DOHH2 (cell line): Measurements from ENCODE around the gene ARHGAP4.

ENCODE experiments used
- EZH2phosphoT487 ChIP-seq: fragments of 200-600 bp; sonication (generic); IDR thresholded peaks from 2 replicates; pipeline ENCODE4 v1.6.1; 2017; ENCODE audit warnings: borderline replicate concordance, mild to moderate bottlenecking, antibody characterized with exemption, low read length, moderate library complexity, mixed read lengths
- TF ChIP-seq, protein P1 (sequence below): fragments of 200-600 bp; sonication (generic); IDR thresholded peaks from one replicate; pipeline ENCODE4 v1.5.1; 2014; ENCODE audit warnings: antibody characterized with exemption, mild to moderate bottlenecking, low read depth, low read length; ENCODE audit not compliant: poor library complexity, severe bottlenecking

- TF ChIP-seq, protein P1, sequence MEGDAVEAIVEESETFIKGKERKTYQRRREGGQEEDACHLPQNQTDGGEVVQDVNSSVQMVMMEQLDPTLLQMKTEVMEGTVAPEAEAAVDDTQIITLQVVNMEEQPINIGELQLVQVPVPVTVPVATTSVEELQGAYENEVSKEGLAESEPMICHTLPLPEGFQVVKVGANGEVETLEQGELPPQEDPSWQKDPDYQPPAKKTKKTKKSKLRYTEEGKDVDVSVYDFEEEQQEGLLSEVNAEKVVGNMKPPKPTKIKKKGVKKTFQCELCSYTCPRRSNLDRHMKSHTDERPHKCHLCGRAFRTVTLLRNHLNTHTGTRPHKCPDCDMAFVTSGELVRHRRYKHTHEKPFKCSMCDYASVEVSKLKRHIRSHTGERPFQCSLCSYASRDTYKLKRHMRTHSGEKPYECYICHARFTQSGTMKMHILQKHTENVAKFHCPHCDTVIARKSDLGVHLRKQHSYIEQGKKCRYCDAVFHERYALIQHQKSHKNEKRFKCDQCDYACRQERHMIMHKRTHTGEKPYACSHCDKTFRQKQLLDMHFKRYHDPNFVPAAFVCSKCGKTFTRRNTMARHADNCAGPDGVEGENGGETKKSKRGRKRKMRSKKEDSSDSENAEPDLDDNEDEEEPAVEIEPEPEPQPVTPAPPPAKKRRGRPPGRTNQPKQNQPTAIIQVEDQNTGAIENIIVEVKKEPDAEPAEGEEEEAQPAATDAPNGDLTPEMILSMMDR, result no peak
- TF ChIP-seq EZH2phosphoT487, result no peak
Observed at GRCh38 chrX:153964105-153964504, 38.0 kb upstream of the ARHGAP4 start.
